GM18526 (cell line): ENCODE measurements around the gene PHKG1.

ENCODE experiments used
- POLR2A ChIP-seq: IDR thresholded peaks from 3 replicates; pipeline ENCODE4 v1.6.1; 2011; ENCODE audit not compliant: insufficient read length; ENCODE audit errors: extremely low read depth

Gene PHKG1

DNA sequence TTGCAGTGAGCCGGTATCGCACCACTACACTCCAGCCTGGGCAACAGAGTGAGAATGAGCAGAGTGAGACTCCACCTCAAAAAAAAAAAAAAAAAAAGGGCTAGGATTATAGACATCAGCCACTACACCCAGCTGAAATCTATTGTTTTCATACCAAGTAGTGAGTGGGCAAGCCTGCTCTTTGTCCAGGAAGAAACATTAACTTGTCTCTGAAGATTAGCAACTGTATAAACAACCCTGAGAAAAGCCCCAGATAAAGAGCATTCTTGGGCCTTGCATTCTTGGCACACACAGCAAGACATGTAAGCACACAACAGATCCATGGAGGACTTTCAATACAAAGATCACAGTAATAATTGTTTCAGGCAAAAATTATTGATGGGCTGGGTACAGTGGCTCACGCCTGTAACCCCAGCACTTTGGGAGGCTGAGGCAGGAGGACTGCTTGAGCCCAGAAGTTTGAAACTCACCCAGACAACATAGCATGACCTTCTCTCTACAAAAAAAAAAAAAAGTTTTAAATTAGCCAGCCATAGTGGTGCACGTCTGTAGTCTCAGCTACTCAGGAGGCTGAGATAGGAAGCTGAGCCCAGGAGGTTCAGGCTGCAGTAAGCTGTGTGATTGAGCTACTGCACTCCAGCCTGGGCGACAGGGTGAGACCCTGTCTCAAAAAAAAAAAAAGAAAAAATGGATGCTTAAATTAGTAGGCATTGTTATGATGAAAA, 45.9 kb downstream of the PHKG1 start:
- no peak for TF ChIP-seq POLR2A

DNA sequence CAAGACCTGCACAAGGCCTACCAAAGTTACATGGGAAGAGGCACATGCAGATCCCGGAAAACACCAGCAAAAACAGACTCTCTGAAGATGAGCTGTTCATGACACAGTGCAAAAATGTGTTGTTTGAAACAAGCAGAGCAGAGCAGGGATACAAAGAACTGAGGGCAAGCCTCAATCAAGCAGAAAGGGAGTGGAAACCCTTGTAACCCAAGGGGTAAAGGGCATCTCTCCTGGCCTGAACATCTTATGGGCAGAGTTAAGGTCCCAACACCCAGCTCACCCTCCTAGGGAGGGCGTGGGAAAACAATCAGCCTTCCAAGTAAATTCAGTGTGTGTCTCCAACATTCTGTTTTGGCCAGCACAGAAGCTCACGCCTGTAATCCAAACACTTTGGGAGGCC, 52.0 kb downstream of the PHKG1 start:
- TF ChIP-seq POLR2A: no peak

DNA sequence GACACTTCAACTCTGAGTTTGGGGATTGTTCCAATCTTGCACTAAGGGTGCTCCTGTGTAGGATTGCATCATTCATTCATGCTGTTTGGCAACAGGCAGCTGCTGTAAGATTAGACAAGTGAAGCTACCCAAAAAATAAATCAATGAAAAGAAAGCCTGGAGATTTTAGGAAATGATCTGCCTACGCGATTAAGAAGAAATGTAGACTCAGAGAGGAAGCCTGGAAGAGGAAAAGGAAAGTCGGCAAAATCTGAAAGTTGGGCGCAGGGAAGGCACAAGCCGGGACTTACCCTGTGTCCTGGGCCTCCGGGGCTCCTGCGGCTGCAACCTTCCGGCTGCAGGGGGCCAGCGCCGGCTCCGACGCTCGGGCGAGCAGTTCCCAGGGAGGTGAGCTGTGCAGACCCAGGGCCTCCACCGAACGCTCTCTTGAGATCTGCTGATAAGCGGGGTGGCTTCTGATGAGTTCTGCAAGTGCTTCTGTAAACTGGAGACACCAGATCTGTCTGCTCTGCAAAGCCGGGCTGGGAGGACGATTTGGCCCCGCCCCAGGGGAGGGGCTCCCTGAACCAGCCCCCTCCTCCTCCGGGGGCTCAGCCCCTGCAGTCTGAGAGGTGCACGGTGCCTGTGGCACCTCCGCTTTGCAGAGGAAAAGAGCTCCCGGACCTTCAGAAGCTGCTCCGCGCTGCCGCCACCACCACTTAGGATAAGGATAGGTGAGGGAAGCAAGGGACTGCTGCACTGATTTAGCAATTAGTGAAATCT, 58.9 kb downstream of the PHKG1 start:
- peak; percentile 53 for TF ChIP-seq POLR2A

DNA sequence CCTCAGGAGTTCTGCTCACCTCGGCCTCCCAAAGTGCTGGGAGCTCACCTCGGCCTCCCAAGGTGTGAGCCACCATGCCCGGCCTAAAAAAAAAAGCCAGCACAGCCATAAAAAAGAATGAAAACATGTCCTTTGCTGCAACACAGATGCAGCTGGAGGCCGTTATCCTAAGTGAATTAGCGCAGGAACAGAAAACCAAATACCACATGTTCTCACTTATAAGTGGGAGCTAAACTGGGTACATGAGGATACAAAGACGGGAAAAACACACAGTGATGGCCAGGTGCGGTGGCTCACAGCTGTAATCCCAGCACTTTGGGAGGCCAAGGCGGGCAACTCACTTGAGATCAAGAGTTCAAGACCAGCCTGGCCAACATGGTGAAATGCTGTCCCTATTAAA, 62.4 kb downstream of the PHKG1 start:
- TF ChIP-seq POLR2A: no peak
